GF-D8 (cell line): ENCODE measurements around the gene MGST1.
A peak's percentile ranks its signal among the peaks of the same experiment; 100 is the strongest.

Experiments used
- DNase-seq: peaks from one replicate; lab custom pipeline; 2025; lab: John Stamatoyannopoulos, UW

The MGST1 gene

GRCh38 chr12:16347391-16348298 is at the start of gene MGST1:
MGST1 (plus strand) TSS chr12:16347645; CDS start chr12:16354253, 6,608 bp downstream.
- peak; percentile 53 for DNase-seq

- no peak for DNase-seq
These were observed 48.0 kb upstream of the MGST1 start for GRCh38 chr12:16299403-16299802.

- DNase-seq: no peak
These were observed 47.3 kb upstream of the MGST1 start for GRCh38 chr12:16300122-16300521.

- DNase-seq: no peak
These were observed 46.7 kb upstream of the MGST1 start for GRCh38 chr12:16300736-16301135.

GRCh38 chr12:16303939-16304338 is 43.5 kb upstream of the MGST1 start:
- DNase-seq: no peak

- peak; percentile 48 for DNase-seq
These were observed 39.5 kb upstream of the MGST1 start for GRCh38 chr12:16307856-16308475.

GRCh38 chr12:16310934-16311333 is 36.5 kb upstream of the MGST1 start:
- DNase-seq: no peak

GRCh38 chr12:16323010-16323409 is 24.4 kb upstream of the MGST1 start:
- no peak for DNase-seq

- no peak for DNase-seq
These were observed 23.8 kb upstream of the MGST1 start for GRCh38 chr12:16323638-16324037.

GRCh38 chr12:16324272-16324671 is 23.2 kb upstream of the MGST1 start:
- DNase-seq: no peak

- no peak for DNase-seq
These were observed 22.7 kb upstream of the MGST1 start for GRCh38 chr12:16324772-16325171.

- no peak for DNase-seq
These were observed 22.0 kb upstream of the MGST1 start for GRCh38 chr12:16325426-16325825.

GRCh38 chr12:16327963-16328362 is 19.5 kb upstream of the MGST1 start:
- DNase-seq: no peak

GRCh38 chr12:16329594-16329993 is 17.9 kb upstream of the MGST1 start:
- no peak for DNase-seq

- no peak for DNase-seq
These were observed 16.9 kb upstream of the MGST1 start for GRCh38 chr12:16330560-16330959.

GRCh38 chr12:16331998-16332397 is 15.4 kb upstream of the MGST1 start:
- DNase-seq: no peak

- no peak for DNase-seq
These were observed 11.6 kb upstream of the MGST1 start for GRCh38 chr12:16335838-16336237.

- DNase-seq: no peak
These were observed 3.2 kb upstream of the MGST1 start for GRCh38 chr12:16344269-16344668.

- no peak for DNase-seq
These were observed 2.3 kb upstream of the MGST1 start for GRCh38 chr12:16345105-16345504.

GRCh38 chr12:16346958-16347357 is 487 bp upstream of the MGST1 start:
- no peak for DNase-seq

GRCh38 chr12:16348435-16349130 is 1.1 kb downstream of the MGST1 start:
- no peak for DNase-seq

GRCh38 chr12:16349131-16349460 is 1.7 kb downstream of the MGST1 start:
- peak; percentile 74 for DNase-seq

GRCh38 chr12:16350682-16351081 is 3.2 kb downstream of the MGST1 start:
- DNase-seq: peak; percentile 18
